Suprapubic skin (tissue), 3 donors: Measurements from ENCODE around the gene PNRC1.
A peak's percentile ranks its signal among the peaks of the same experiment; 100 is the strongest.

Experiments
- EP300 ChIP-seq: sonication (generic); formaldehyde crosslinking; IDR thresholded peaks from one replicate; pipeline ENCODE4 v1.6.1; 2017; ENCODE audit warnings: antibody characterized with exemption
- TF ChIP-seq, protein P1 (sequence below), 2 donors: fragments of 200-600 bp in 1 of 2; fragments of 450-650 bp in 1 of 2; sonication (generic) in 1 of 2; IDR thresholded peaks; one replicate each; pipeline ENCODE4 v1.5.1; 2016 to 2019; ENCODE audit warnings: antibody characterized with exemption in 2 of 2, mild to moderate bottlenecking in 1 of 2, moderate library complexity in 1 of 2

DNA sequence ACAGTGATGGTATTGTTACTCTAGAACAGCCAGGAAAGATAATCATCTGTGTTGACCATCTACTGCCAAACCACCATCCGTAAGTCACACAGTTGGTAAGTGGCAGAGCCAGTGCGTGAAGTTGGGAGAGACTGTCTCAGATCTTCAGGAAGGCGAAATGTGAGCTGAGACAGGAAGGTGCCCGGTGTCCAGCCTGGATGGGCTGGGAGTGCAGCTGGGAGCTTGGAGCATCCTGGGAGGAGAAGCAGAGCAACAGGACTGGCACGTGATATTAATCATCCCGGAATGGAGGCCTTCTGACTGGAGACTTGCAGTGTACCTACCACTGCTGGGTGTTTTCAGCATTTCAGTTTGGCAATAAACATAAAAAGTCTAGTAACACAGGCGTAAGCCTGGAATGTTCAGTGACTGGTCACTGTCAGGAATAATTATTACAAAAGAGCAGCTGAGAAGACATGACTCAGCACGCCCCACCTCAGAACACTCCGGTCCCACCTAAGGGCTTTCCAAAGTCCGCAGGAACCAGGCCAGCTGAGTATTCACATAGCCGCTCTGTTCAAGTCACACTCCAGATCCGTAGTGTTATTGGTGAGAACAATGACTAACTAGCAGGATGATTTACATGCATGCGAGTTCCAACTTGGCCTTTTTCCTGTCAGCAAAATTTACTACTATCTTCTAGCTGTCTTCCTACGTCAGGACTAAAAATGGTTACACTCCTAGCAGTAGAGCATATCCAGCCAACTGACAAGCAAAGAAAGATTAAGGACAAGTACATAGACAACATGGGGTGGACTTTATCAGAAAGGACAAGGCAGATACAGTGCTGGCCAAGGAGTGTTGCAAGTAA is 45.1 kb upstream of the PNRC1 start:
- TF ChIP-seq, protein P1, sequence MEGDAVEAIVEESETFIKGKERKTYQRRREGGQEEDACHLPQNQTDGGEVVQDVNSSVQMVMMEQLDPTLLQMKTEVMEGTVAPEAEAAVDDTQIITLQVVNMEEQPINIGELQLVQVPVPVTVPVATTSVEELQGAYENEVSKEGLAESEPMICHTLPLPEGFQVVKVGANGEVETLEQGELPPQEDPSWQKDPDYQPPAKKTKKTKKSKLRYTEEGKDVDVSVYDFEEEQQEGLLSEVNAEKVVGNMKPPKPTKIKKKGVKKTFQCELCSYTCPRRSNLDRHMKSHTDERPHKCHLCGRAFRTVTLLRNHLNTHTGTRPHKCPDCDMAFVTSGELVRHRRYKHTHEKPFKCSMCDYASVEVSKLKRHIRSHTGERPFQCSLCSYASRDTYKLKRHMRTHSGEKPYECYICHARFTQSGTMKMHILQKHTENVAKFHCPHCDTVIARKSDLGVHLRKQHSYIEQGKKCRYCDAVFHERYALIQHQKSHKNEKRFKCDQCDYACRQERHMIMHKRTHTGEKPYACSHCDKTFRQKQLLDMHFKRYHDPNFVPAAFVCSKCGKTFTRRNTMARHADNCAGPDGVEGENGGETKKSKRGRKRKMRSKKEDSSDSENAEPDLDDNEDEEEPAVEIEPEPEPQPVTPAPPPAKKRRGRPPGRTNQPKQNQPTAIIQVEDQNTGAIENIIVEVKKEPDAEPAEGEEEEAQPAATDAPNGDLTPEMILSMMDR (IDR thresholded peaks at IDR 0.05): no peak
- TF ChIP-seq EP300: peak; percentile 81
